Peyer's patch (tissue), 4 donors: ENCODE measurements around the gene OPTN. TPM values are rescaled to one million over a fixed set of nuclear protein-coding genes. Genes with fewer than 3 reads are reported as not detected.

ENCODE experiments used
- DNase-seq, 3 donors: peaks; one replicate each; pipeline ENCODE4 v3.0.0-alpha.2; 2017 to 2019
- H3K27ac ChIP-seq, 4 donors: fragments of 200-600 bp; sonication (generic); one replicate each; pipeline ENCODE4 v1.5.1; 2016 to 2019
- H3K27me3 ChIP-seq, 2 donors: fragments of 200-600 bp; sonication (generic); one replicate each; pipeline ENCODE4 v1.5.1; 2019
- H3K36me3 ChIP-seq, 3 donors: fragments of 200-600 bp; sonication (generic); one replicate each; pipeline ENCODE4 v1.5.1; 2016 to 2019
- H3K4me1 ChIP-seq, 4 donors: fragments of 200-600 bp; sonication (generic); one replicate each; pipeline ENCODE4 v1.5.1; 2016 to 2019
- H3K4me3 ChIP-seq, 4 donors: fragments of 200-600 bp; sonication (generic); 1 replicate in 3 of 4; 2 replicates in 1 of 4; pipeline ENCODE4 v1.5.1; 2016 to 2019; ENCODE audit warnings: mild to moderate bottlenecking in 1 of 4
- H3K9me3 ChIP-seq, 4 donors: fragments of 200-600 bp; sonication (generic); one replicate each; pipeline ENCODE4 v1.5.1; 2016 to 2019; ENCODE audit warnings: mild to moderate bottlenecking in 1 of 4
- POLR2A ChIP-seq, 2 donors: fragments of 450-650 bp; IDR thresholded peaks; one replicate each; pipeline ENCODE4 v1.5.1; 2017; ENCODE audit warnings: antibody characterized with exemption in 2 of 2, mild to moderate bottlenecking in 2 of 2, moderate library complexity in 2 of 2
- total RNA-seq, 4 donors: library from RNA; depleted of rRNA; stranded (reverse); fragments of >200 nt; gene quantifications; one replicate each; pipeline ENCODE4 v1.1.0, GENCODE V29; 2016
- TF ChIP-seq, protein P1 (sequence below), 6 experiments: fragments of 450-650 bp in 4 of 6; fragments of 200-600 bp in 2 of 6; sonication (generic) in 1 of 6; IDR thresholded peaks; one replicate each; pipeline ENCODE4 v1.5.1; 2017 to 2019; ENCODE audit warnings: antibody characterized with exemption in 6 of 6, mild to moderate bottlenecking in 3 of 6, moderate library complexity in 1 of 6

The OPTN gene
- total RNA-seq, 4 donors from 2014 or later, result 68.0 to 111 (median 90.7) TPM

DNA sequence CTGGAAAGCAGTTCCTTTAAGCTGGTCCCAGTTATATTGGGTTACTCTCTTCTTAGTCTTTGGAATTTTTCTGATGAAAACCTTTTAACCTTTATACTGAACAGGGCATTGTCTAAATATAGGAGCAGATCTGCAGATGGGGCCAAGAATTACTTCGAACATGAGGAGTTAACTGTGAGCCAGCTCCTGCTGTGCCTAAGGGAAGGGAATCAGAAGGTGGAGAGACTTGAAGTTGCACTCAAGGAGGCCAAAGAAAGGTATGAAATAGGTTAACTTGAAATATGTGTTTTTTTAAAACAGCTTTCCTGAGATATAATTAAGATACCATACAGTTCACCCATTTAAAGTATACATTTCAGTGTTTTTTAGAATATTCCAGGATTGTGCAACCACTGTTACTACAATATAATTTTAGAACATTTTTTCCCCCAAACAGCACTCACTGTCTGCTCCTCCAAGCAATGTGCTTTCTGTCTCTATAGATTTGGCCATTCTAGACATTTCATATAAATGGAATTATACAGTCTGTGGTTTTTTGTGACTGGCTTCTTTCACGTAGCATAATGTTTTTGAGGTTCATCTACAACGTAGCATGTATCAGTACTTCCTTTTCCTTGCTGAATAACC, 18.9 kb downstream of the OPTN start:
- Histone ChIP-seq H3K9me3 (no peaks in the 10 kb centered on the region), H3K36me3 (peaks cover 0 to 72% (median 0%) of the 10 kb centered on the region in 3 donors)
- TF ChIP-seq, protein P1, sequence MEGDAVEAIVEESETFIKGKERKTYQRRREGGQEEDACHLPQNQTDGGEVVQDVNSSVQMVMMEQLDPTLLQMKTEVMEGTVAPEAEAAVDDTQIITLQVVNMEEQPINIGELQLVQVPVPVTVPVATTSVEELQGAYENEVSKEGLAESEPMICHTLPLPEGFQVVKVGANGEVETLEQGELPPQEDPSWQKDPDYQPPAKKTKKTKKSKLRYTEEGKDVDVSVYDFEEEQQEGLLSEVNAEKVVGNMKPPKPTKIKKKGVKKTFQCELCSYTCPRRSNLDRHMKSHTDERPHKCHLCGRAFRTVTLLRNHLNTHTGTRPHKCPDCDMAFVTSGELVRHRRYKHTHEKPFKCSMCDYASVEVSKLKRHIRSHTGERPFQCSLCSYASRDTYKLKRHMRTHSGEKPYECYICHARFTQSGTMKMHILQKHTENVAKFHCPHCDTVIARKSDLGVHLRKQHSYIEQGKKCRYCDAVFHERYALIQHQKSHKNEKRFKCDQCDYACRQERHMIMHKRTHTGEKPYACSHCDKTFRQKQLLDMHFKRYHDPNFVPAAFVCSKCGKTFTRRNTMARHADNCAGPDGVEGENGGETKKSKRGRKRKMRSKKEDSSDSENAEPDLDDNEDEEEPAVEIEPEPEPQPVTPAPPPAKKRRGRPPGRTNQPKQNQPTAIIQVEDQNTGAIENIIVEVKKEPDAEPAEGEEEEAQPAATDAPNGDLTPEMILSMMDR (IDR thresholded peaks at IDR 0.05), result no peak
- TF ChIP-seq POLR2A (IDR thresholded peaks at IDR 0.05), result no peak

DNA sequence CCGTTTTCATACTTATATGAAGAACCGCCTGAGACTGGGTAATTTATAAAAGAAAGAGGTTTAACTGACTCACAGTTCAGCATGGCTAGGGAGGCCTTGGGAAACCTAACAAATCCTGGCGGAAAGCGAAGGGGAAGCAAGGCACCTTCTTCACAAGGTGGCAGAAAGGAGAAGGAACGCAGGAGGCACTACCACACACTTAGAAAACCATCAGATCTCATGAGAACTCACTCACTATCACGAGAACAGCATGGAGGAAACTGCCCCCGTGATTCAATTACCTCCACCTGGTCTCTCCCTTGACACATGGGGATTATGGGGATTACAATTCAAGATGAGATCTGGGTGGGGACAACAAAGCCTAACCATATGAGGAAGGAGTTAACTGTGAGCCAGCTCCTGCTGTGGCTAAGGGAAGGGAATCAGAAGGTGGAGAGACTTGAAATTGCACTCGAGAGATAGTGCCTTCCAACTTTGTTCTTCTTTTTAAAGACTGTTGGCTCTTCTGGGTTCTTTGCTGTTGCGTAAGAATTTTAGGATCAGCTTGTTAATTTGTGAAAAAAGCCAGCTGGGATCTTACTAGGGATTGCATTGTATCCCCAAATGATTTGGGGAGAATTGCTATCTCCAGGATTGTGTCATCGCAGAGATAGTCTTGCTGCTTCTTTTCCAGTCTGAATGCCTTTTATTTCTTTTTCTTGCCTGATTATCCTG, 21.0 kb downstream of the OPTN start:
- no peak for DNase-seq
- no peak overlapping the region for H3K4me3 ChIP-seq
- H3K4me1 ChIP-seq, result no peaks in the 10 kb centered on the region
- H3K27me3 ChIP-seq, result no peaks in the 10 kb centered on the region
- no peak overlapping the region for H3K27ac ChIP-seq
- no peaks in the 10 kb centered on the region for H3K9me3 ChIP-seq
- H3K36me3 ChIP-seq, result peaks cover 0 to 87% (median 0%) of the 10 kb centered on the region in 3 donors
- TF ChIP-seq, protein P1 (IDR thresholded peaks at IDR 0.05), result no peak
- TF ChIP-seq POLR2A (IDR thresholded peaks at IDR 0.05), result no peak

More for the DNA sequence above, 18.9 kb downstream of the OPTN start:
- H3K4me3 ChIP-seq, result no peak overlapping the region
- no peak for DNase-seq
- no peaks in the 10 kb centered on the region for H3K4me1 ChIP-seq
- no peaks in the 10 kb centered on the region for H3K27me3 ChIP-seq
- no peak overlapping the region for H3K27ac ChIP-seq

DNA sequence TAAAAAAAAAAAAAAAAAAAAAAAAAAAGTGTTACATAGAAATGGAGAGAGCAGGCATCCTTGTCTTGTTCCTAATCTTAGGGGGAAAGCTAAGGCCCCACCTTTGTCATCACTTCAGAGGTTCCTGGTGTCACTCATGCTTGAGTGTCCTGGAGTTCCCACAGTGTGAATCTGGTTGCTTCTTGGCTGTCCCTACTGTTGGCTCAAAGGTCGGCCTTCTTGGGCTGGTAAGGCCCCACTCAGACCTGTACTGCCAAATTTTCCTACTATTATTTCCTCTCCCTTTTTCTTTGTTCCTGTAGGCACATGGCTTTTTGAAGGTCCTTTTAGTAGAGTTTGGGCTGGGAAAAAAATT, 21.5 kb downstream of the OPTN start:
- H3K4me3 ChIP-seq, result no peak overlapping the region
- TF ChIP-seq, protein P1 (IDR thresholded peaks at IDR 0.05), result no peak
- H3K36me3 ChIP-seq, result peaks cover 0 to 91% (median 0%) of the 10 kb centered on the region in 3 donors

GRCh38 chr10:13136651-13137050, 36.7 kb downstream of the OPTN start:
- Histone ChIP-seq H3K4me3 (no peak overlapping the region), H3K9me3 (no peaks in the 10 kb centered on the region), H3K27me3 (no peaks in the 10 kb centered on the region), H3K36me3 (peaks cover 0 to 98% (median 6%) of the 10 kb centered on the region in 3 donors), H3K4me1 (no peaks in the 10 kb centered on the region), H3K27ac (no peak overlapping the region)
- no peak for DNase-seq
- TF ChIP-seq, protein P1 (IDR thresholded peaks at IDR 0.05), result no peak
- TF ChIP-seq POLR2A (IDR thresholded peaks at IDR 0.05), result no peak

More for the DNA sequence above, 21.5 kb downstream of the OPTN start:
- no peak for DNase-seq
- Histone ChIP-seq H3K9me3 (no peaks in the 10 kb centered on the region), H3K27ac (no peak overlapping the region), H3K4me1 (no peaks in the 10 kb centered on the region), H3K27me3 (no peaks in the 10 kb centered on the region)

DNA sequence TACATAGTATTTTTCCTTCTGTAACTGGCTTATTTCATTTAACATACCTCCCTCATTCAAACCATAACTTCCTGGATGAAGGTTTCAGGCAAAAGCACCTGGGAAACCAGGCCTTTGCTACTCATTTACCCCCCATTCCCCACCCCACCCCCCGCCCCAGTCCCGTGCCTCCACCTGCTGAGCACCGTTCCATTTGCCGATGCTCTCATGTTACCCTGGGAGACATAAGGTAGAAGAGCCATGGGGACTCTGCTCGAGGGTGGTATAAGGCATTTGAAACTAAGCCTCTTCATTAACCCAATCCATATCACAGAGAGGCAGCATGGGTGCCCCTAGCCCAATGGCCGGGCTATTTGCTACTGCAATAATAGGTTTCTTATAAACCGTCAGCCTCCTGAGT, 39.2 kb downstream of the OPTN start:
- Histone ChIP-seq H3K4me3 (no peak overlapping the region), H3K27ac (no peak overlapping the region), H3K9me3 (no peaks in the 10 kb centered on the region), H3K27me3 (no peaks in the 10 kb centered on the region), H3K4me1 (no peaks in the 10 kb centered on the region), H3K36me3 (peaks cover 0 to 88% (median 0%) of the 10 kb centered on the region in 3 donors)
- DNase-seq, result no peak
- no peak for TF ChIP-seq POLR2A (IDR thresholded peaks at IDR 0.05)
- TF ChIP-seq, protein P1 (IDR thresholded peaks at IDR 0.05), result no peak
